Daoy (cell line): ENCODE measurements around the gene SETD3. TPM values are rescaled to one million over a fixed set of nuclear protein-coding genes. Genes with fewer than 3 reads are reported as not detected.
"Not testable (repeated sequence)": the region's sequence is repeated elsewhere in the genome, so short reads cannot be mapped to it uniquely, and the experiment has no call there.

Experiments used
- DNase-seq: peaks from one replicate; pipeline ENCODE4 v3.0.0-alpha.2; 2015; ENCODE audit warnings: low read depth
- total RNA-seq: library from RNA; depleted of rRNA; stranded (reverse); fragments of >200 nt; shearing (Covaris generic); gene quantifications from 2 replicates; pipeline ENCODE4 v1.2.3, GENCODE V29; 2014; rRNA removed

The SETD3 gene
- total RNA-seq, 1 experiment from 2014 or later = 81.8 TPM

- DNase-seq = no peak
Measured at GRCh38 chr14:99361596-99362215, 119.0 kb downstream of the SETD3 start.

GRCh38 chr14:99360774-99361595, 119.7 kb downstream of the SETD3 start:
- peak; percentile 34 for DNase-seq

GRCh38 chr14:99359906-99360305, 120.8 kb downstream of the SETD3 start:
- DNase-seq = no peak

GRCh38 chr14:99357916-99358390, 122.7 kb downstream of the SETD3 start:
- DNase-seq = no peak

- no peak for DNase-seq
Measured at GRCh38 chr14:99357151-99357915, 123.3 kb downstream of the SETD3 start.

GRCh38 chr14:99356031-99356608, 124.5 kb downstream of the SETD3 start:
- no peak for DNase-seq

GRCh38 chr14:99354166-99354875, 126.3 kb downstream of the SETD3 start:
- no peak for DNase-seq

- DNase-seq = no peak
Measured at GRCh38 chr14:99352688-99353280, 127.9 kb downstream of the SETD3 start.

GRCh38 chr14:99351166-99352007, 129.3 kb downstream of the SETD3 start:
- DNase-seq = no peak

- DNase-seq = no peak
Measured at GRCh38 chr14:99350751-99351150, 129.9 kb downstream of the SETD3 start.

- DNase-seq = no peak
Measured at GRCh38 chr14:99349721-99350495, 130.8 kb downstream of the SETD3 start.

GRCh38 chr14:99348816-99349614, 131.6 kb downstream of the SETD3 start:
- DNase-seq = peak; percentile 43

GRCh38 chr14:99348231-99348630, 132.4 kb downstream of the SETD3 start:
- DNase-seq = not testable (repeated sequence)

Other genes starting within 250 kb of the SETD3 start
- 2.9 and 4.4 TPM in 2 replicates for gene BCL11B, start 208.7 kb downstream of the SETD3 start, total RNA-seq
- 5.3 and 19.2 TPM in 2 replicates for gene CCNK, start 550 bp upstream of the SETD3 start, total RNA-seq
- gene CCDC85C, start 123.3 kb upstream of the SETD3 start, total RNA-seq = 16.6 and 19.4 TPM in 2 replicates
- 1.2 and 2.5 TPM in 2 replicates for gene HHIPL1, start 164.3 kb upstream of the SETD3 start, total RNA-seq
- 0.06 and 0.15 TPM in 2 replicates for gene CYP46A1, start 203.4 kb upstream of the SETD3 start, total RNA-seq